GM12878 (cell line): ENCODE results near the gene FAM171A1. TPM values are rescaled to one million over a fixed set of nuclear protein-coding genes. Genes with fewer than 3 reads are reported as not detected.

Source experiments
- ATAC-seq: fragments of 200-7000 bp; cut with Tn5 transposase; 3 replicates; pipeline ENCODE4 v1.9.1; 2020; ENCODE audit warnings: mild to moderate bottlenecking, moderate library complexity
- BruUV-seq: library from RNA; stranded (reverse); fragments of 400-500 nt; replicated peaks from 2 replicates; lab custom pipeline; 2021; lab: Mats Ljungman, UMichigan
- CTCF ChIA-PET: fragments of 300-600 bp; sonication (Branson Sonifier 250); formaldehyde crosslinking; extraction: SDS; loops from one replicate; lab custom pipeline; 2021; ENCODE audit warnings: inconsistent platforms; lab: Yijun Ruan, JAX
- POLR2A ChIA-PET: fragments of 350-600 bp; formaldehyde crosslinking; extraction: SDS; loops from one replicate; lab custom pipeline; 2021; ENCODE audit warnings: inconsistent platforms; lab: Charles Lee
- RAD21 ChIA-PET: fragments of 300-600 bp; sonication (Branson Sonifier 250); formaldehyde crosslinking; loops from one replicate; lab custom pipeline; 2023; ENCODE audit warnings: antibody characterized with exemption; ENCODE audit not compliant: unreplicated experiment; lab: Charles Lee
- SMC1A ChIA-PET: fragments of 300-600 bp; sonication (Branson Sonifier 250); formaldehyde crosslinking; loops from one replicate; lab custom pipeline; 2023; ENCODE audit not compliant: unreplicated experiment, uncharacterized antibody; lab: Charles Lee
- DNase-seq: peaks from one replicate; pipeline ENCODE4 v3.0.0-alpha.2; 2011; ENCODE audit warnings: low read depth, low spot score
- FAIRE-seq: peaks from 3 replicates; lab custom pipeline; 2011; peaks lifted over from hg19 to GRCh38; lab: Jason Lieb, UNC
- H2AFZ ChIP-seq: 2 replicates; pipeline ENCODE4 v1.6.0; 2011; ENCODE audit warnings: low read depth, low read length, control low read depth; ENCODE audit not compliant: control insufficient read depth
- H3K27ac ChIP-seq: 2 replicates; pipeline ENCODE4 v1.5.1; 2011; ENCODE audit warnings: control low read depth; ENCODE audit not compliant: control insufficient read depth, insufficient read depth
- H3K27me3 ChIP-seq, 2 experiments: replicated peaks in 1 of 2; 2 replicates each; pipeline versions ENCODE4 v1.6.0 to v1.6.1; 2011; ENCODE audit warnings: low read length in 1 of 2; ENCODE audit not compliant: control insufficient read depth in 2 of 2, insufficient read depth in 2 of 2
- H3K36me3 ChIP-seq, 2 experiments: 2 replicates each; pipeline ENCODE4 v1.5.1; 2011; ENCODE audit warnings: low read length in 1 of 2; ENCODE audit not compliant: control insufficient read depth in 2 of 2, insufficient read depth in 2 of 2
- H3K4me1 ChIP-seq: 2 replicates; pipeline ENCODE4 v1.6.1; 2011; ENCODE audit warnings: mild to moderate bottlenecking, low read length, moderate library complexity, mixed read lengths; ENCODE audit not compliant: control insufficient read depth, insufficient read depth
- H3K4me2 ChIP-seq: 2 replicates; pipeline ENCODE4 v1.6.0; 2011; ENCODE audit warnings: control low read depth; ENCODE audit not compliant: control insufficient read depth, insufficient read depth
- H3K4me3 ChIP-seq: fragments of 200-600 bp; sonication (generic); 2 replicates; pipeline ENCODE4 v1.5.1; 2016
- H3K79me2 ChIP-seq: 2 replicates; pipeline ENCODE4 v1.6.0; 2011; ENCODE audit warnings: low read length; ENCODE audit not compliant: control insufficient read depth, insufficient read depth
- H3K9ac ChIP-seq: 2 replicates; pipeline ENCODE4 v1.8.0; 2011; ENCODE audit warnings: low read length, control low read depth, mixed read lengths; ENCODE audit not compliant: control insufficient read depth, insufficient read depth
- H3K9me3 ChIP-seq: replicated peaks from 3 replicates; pipeline ENCODE4 v1.5.1; 2011; ENCODE audit warnings: mild to moderate bottlenecking, low read length; ENCODE audit not compliant: control insufficient read depth, insufficient read depth
- H4K20me1 ChIP-seq: 2 replicates; pipeline ENCODE4 v1.6.0; 2011; ENCODE audit not compliant: control insufficient read depth, insufficient read depth
- EP300 ChIP-seq, 2 experiments: fragments of 150-350 bp in 1 of 2; IDR thresholded peaks; 2 replicates each; pipeline ENCODE4 v1.6.1; 2011 to 2012; ENCODE audit warnings: low read depth in 2 of 2, low read length in 2 of 2, borderline replicate concordance in 1 of 2, improper control_type of control experiment in 1 of 2, inconsistent platforms in 1 of 2; ENCODE audit not compliant: control insufficient read depth in 1 of 2
- FOS ChIP-seq: IDR thresholded peaks from 3 replicates; pipeline ENCODE4 v1.6.1; 2011; ENCODE audit warnings: borderline replicate concordance; ENCODE audit not compliant: insufficient read length; ENCODE audit errors: extremely low read depth
- FOXK2 ChIP-seq: fragments of 450-650 bp; IDR thresholded peaks from 2 replicates; pipeline ENCODE4 v1.6.1; 2017; ENCODE audit warnings: mild to moderate bottlenecking, moderate library complexity
- NR2F1 ChIP-seq: fragments of 450-650 bp; conservative IDR thresholded peaks from 2 replicates; pipeline ENCODE4 v1.6.1; 2017; ENCODE audit warnings: mild to moderate bottlenecking
- SREBF2 ChIP-seq: IDR thresholded peaks from 2 replicates; pipeline ENCODE4 v1.6.1; 2012; ENCODE audit warnings: mild to moderate bottlenecking, low read length
- TAF1 ChIP-seq: IDR thresholded peaks from 2 replicates; pipeline ENCODE4 v1.6.1; 2011; ENCODE audit warnings: mild to moderate bottlenecking, low read depth, low read length, borderline replicate concordance
- WGBS: methylation state at CpG from one replicate; pipeline ENCODE4 v1.1.6; 2016; ENCODE audit warnings: low lambda C conversion rate; ENCODE audit not compliant: insufficient replicate concordance, insufficient coverage; ENCODE audit errors: missing lambda C conversion rate; 5-methylcytosine and 5-hydroxymethylcytosine counted together
- in situ Hi-C: fragments of 300-500 bp; cut with MboI; formaldehyde crosslinking; loops from 9 replicates; pipeline ENCODE4 v1.14.3; 2018; ENCODE audit warnings: mixed read lengths
- intact Hi-C: fragments of 100-400 bp; cut with micrococcal nuclease; formaldehyde crosslinking; loops from one replicate; pipeline ENCODE4 v1.14.2; 2022; ENCODE audit not compliant: unreplicated experiment
- polyA plus RNA-seq, 11 experiments: library from polyadenylated mRNA; depleted of rRNA in 4 of 11; unstranded in 6 of 11; stranded (reverse) in 5 of 11; fragments of >200 nt; fragmentation: Nextera tagmentation in 4 of 11; fragmentation: Illumina TruSeq in 1 of 11; extraction: Ambion mirVana in 4 of 11; extraction: Trizol in 1 of 11; gene quantifications; 1 replicate in 1 of 11; 2 replicates in 10 of 11; pipeline versions ENCODE4 v1.2.1 to v1.2.3, GENCODE V29; 2011 to 2016; ENCODE audit warnings: inconsistent platforms in 2 of 11, missing spikeins in 2 of 11, low read depth in 1 of 11
- total RNA-seq, 4 experiments: library from RNA; depleted of rRNA in 3 of 4; stranded (reverse); fragments of >200 nt in 3 of 4; fragmentation: Illumina TruSeq in 1 of 4; extraction: Trizol in 1 of 4; gene quantifications; 2 replicates each; pipeline versions ENCODE4 v1.2.1 to v1.2.3, GENCODE V29; 2013 to 2021
- TF ChIP-seq, protein P1 (sequence below): fragments of 150-350 bp; IDR thresholded peaks from 2 replicates; pipeline ENCODE4 v1.6.1; 2016; ENCODE audit warnings: low read depth, low read length
- TF ChIP-seq, protein P2 (sequence below): IDR thresholded peaks from 2 replicates; pipeline ENCODE4 v1.6.1; 2012; ENCODE audit warnings: low read depth, low read length, improper control_type of control experiment
- TF ChIP-seq, protein P3 (sequence below): fragments of 450-650 bp; IDR thresholded peaks from 2 replicates; pipeline ENCODE4 v1.6.1; 2017; ENCODE audit warnings: mild to moderate bottlenecking, moderate library complexity

FAM171A1 gene
- total and polyA plus RNA-seq, 10 of the 15 experiments (the other 5 are each of a cell fraction or from before 2014, with no cell fraction given): 0.05 to 0.28 (median 0.10) TPM; not detected in 1

DNA sequence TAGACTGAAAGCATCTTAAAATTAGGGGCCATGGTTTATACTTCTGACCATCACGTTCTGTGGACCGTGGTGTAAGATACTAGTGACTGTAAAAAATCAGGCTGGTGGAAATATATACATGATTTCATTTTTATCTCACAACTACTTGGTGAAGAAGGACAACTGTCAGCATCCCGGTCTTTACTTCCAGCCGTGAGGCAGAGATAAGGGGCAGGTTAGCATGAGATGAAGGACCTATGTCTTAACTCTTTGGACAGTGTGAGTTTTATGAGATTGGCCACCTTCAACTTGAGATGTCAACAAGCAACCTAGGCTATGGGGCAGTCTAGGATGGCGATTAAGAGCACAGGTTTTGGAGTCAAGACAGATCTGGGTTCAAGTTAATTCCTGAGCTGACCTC lies 37.5 kb upstream of the FAM171A1 start:
- no peak overlapping the region for H2AFZ ChIP-seq
- H3K27ac ChIP-seq: no peak overlapping the region
- ChIA-PET CTCF (no interaction called here), SMC1A (no interaction called here), POLR2A (no interaction called here), RAD21 (no interaction called here)
- intact Hi-C loops (no loop called here), in situ Hi-C loops (no loop called here)
- H3K4me1 ChIP-seq: no peaks in the 10 kb centered on the region
- no peaks in the 10 kb centered on the region for H4K20me1 ChIP-seq
- no peaks in the 10 kb centered on the region for H3K79me2 ChIP-seq
- H3K4me3 ChIP-seq: no peak overlapping the region
- FAIRE-seq (no peak), DNase-seq (no peak), ATAC-seq (no peak)
- no peaks in the 10 kb centered on the region for H3K27me3 ChIP-seq
- TF ChIP-seq EP300 (IDR thresholded peaks at IDR 0.05; ENCODE audit: borderline replicate concordance in 1 of 2, control insufficient read depth in 1 of 2, low read depth in 2 of 2, low read length in 2 of 2): no peak
- no peak overlapping the region for H3K9ac ChIP-seq
- no peaks in the 10 kb centered on the region for H3K36me3 ChIP-seq
- H3K9me3 ChIP-seq: no peaks in the 10 kb centered on the region
- no TSS peak for BruUV-seq
- WGBS: 6% methylated on average over 5 of the region's 5 CpGs
- H3K4me2 ChIP-seq: no peak overlapping the region

DNA sequence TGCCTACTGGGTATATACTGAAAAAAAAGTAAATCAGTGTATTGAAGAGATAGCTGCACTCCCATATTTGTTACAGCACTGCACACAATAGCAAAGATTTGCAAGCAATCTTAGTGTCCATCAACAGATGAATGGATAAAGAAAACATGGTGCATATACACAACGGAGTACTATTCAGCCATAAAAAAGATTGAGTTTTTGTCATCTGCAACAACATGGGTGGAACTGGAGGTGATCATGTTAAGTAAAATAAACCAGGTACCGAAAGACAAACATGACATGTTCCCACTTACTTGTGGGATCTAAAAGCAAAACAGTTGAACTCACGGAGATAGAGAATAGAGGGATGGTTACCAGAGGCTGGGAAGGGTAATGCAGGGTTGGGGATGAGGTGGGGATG lies 34.2 kb upstream of the FAM171A1 start:
- H3K36me3 ChIP-seq: no peaks in the 10 kb centered on the region
- intact Hi-C loops: no loop called here
- no peak for ATAC-seq
- WGBS: 8% methylated on average over 3 of the region's 3 CpGs
- no peak for FAIRE-seq
- no peak overlapping the region for H3K4me2 ChIP-seq
- ChIA-PET CTCF (no interaction called here), RAD21 (no interaction called here), SMC1A (no interaction called here), POLR2A (no interaction called here)
- BruUV-seq: no TSS peak
- no peaks in the 10 kb centered on the region for H3K79me2 ChIP-seq
- H3K27ac ChIP-seq: no peak overlapping the region
- H3K27me3 ChIP-seq: no peaks in the 10 kb centered on the region
- H3K4me1 ChIP-seq: no peaks in the 10 kb centered on the region
- H3K9ac ChIP-seq: no peak overlapping the region
- in situ Hi-C loops: no loop called here
- DNase-seq: no peak
- no peak overlapping the region for H2AFZ ChIP-seq
- no peak overlapping the region for H3K4me3 ChIP-seq
- no peaks in the 10 kb centered on the region for H4K20me1 ChIP-seq
- H3K9me3 ChIP-seq: no peaks in the 10 kb centered on the region
- TF ChIP-seq, protein P1, sequence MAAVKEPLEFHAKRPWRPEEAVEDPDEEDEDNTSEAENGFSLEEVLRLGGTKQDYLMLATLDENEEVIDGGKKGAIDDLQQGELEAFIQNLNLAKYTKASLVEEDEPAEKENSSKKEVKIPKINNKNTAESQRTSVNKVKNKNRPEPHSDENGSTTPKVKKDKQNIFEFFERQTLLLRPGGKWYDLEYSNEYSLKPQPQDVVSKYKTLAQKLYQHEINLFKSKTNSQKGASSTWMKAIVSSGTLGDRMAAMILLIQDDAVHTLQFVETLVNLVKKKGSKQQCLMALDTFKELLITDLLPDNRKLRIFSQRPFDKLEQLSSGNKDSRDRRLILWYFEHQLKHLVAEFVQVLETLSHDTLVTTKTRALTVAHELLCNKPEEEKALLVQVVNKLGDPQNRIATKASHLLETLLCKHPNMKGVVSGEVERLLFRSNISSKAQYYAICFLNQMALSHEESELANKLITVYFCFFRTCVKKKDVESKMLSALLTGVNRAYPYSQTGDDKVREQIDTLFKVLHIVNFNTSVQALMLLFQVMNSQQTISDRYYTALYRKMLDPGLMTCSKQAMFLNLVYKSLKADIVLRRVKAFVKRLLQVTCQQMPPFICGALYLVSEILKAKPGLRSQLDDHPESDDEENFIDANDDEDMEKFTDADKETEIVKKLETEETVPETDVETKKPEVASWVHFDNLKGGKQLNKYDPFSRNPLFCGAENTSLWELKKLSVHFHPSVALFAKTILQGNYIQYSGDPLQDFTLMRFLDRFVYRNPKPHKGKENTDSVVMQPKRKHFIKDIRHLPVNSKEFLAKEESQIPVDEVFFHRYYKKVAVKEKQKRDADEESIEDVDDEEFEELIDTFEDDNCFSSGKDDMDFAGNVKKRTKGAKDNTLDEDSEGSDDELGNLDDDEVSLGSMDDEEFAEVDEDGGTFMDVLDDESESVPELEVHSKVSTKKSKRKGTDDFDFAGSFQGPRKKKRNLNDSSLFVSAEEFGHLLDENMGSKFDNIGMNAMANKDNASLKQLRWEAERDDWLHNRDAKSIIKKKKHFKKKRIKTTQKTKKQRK: no peak
- TF ChIP-seq FOS (no peak), NR2F1 (no peak), TAF1 (no peak), SREBF2 (no peak), FOXK2 (no peak)
- TF ChIP-seq, protein P2, sequence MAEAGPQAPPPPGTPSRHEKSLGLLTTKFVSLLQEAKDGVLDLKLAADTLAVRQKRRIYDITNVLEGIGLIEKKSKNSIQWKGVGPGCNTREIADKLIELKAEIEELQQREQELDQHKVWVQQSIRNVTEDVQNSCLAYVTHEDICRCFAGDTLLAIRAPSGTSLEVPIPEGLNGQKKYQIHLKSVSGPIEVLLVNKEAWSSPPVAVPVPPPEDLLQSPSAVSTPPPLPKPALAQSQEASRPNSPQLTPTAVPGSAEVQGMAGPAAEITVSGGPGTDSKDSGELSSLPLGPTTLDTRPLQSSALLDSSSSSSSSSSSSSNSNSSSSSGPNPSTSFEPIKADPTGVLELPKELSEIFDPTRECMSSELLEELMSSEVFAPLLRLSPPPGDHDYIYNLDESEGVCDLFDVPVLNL: no peak
- TF ChIP-seq, protein P3, sequence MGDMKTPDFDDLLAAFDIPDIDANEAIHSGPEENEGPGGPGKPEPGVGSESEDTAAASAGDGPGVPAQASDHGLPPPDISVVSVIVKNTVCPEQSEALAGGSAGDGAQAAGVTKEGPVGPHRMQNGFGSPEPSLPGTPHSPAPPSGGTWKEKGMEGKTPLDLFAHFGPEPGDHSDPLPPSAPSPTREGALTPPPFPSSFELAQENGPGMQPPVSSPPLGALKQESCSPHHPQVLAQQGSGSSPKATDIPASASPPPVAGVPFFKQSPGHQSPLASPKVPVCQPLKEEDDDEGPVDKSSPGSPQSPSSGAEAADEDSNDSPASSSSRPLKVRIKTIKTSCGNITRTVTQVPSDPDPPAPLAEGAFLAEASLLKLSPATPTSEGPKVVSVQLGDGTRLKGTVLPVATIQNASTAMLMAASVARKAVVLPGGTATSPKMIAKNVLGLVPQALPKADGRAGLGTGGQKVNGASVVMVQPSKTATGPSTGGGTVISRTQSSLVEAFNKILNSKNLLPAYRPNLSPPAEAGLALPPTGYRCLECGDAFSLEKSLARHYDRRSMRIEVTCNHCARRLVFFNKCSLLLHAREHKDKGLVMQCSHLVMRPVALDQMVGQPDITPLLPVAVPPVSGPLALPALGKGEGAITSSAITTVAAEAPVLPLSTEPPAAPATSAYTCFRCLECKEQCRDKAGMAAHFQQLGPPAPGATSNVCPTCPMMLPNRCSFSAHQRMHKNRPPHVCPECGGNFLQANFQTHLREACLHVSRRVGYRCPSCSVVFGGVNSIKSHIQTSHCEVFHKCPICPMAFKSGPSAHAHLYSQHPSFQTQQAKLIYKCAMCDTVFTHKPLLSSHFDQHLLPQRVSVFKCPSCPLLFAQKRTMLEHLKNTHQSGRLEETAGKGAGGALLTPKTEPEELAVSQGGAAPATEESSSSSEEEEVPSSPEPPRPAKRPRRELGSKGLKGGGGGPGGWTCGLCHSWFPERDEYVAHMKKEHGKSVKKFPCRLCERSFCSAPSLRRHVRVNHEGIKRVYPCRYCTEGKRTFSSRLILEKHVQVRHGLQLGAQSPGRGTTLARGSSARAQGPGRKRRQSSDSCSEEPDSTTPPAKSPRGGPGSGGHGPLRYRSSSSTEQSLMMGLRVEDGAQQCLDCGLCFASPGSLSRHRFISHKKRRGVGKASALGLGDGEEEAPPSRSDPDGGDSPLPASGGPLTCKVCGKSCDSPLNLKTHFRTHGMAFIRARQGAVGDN: no peak
